HG03342 (cell line): ENCODE data around the gene HOXA6.

ENCODE experiments used
- ATAC-seq: cut with Tn5 transposase; IDR thresholded peaks from one replicate; pipeline ENCODE4 v1.9.1; 2021; ENCODE audit warnings: mild to moderate bottlenecking, moderate library complexity; ENCODE audit not compliant: unreplicated experiment

Gene HOXA6

DNA sequence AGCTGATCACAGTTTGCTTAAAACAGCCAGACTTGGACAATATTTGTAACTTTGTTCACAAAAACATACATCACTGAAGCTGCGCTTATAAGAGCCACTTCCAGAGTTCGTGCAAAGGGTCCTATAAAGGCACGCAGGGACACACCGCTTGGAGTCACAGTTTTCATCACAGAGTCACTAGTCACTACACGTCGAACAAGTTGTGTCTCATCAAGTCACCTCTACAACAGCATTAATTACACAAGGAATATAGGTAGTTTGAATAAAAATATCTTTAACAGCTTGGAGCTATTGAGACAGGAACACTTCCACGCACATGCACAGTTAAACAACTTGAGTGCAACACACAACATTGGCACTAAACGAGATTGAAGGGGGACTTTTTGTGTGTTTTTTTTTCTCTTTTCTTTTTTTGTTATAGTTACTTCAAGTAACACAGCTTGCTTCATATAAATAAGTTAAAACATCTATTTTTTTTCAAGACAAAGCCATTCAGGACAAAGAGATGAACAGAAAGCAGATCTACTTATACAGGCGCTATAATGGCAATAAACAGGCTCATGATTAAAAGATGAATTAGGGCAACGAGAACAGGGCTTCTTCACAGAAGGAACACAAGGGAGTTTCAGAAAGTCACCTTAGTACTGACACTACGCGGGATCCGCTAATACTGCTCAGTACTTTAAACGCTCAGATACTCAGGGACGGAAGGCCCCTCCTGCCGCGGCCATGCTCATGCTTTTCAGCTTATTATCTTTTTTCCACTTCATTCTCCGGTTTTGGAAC lies 6.2 kb downstream of the HOXA6 start:
- no peak for ATAC-seq

DNA sequence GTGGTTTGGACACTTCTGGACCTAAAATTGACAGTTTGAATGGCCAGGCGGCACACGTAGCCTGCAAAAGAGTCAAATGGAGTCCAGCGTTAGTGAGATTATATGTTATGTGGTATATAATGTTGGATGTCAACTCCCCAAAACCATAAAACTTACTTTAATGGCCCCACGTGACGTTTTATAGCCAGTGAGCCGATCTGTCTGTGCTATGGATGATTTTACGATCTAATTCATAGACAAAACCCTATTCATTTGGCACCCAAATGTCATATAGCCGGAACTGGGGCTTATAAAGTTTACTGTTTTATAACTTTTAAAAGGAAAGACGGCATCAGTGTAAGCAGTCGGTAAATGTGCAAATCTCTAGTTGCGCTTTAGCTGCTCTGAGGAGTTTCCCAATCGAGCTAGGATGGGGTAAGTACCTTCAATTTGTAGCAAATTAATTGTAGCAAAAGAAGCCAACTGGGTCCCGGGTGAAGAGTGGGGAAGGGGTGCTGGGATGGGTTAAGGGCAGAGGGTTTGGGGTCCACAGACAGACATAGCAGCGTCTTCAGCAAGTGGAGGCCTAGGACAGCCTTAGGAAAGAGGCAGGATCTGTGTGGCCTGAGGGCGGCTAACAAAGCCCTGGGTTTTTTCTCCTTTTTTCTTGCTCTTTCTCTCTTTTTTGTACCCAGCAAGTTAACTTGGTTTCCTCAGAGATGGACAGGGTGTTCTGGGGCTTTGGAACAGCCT lies 7.3 kb downstream of the HOXA6 start:
- no peak for ATAC-seq

DNA sequence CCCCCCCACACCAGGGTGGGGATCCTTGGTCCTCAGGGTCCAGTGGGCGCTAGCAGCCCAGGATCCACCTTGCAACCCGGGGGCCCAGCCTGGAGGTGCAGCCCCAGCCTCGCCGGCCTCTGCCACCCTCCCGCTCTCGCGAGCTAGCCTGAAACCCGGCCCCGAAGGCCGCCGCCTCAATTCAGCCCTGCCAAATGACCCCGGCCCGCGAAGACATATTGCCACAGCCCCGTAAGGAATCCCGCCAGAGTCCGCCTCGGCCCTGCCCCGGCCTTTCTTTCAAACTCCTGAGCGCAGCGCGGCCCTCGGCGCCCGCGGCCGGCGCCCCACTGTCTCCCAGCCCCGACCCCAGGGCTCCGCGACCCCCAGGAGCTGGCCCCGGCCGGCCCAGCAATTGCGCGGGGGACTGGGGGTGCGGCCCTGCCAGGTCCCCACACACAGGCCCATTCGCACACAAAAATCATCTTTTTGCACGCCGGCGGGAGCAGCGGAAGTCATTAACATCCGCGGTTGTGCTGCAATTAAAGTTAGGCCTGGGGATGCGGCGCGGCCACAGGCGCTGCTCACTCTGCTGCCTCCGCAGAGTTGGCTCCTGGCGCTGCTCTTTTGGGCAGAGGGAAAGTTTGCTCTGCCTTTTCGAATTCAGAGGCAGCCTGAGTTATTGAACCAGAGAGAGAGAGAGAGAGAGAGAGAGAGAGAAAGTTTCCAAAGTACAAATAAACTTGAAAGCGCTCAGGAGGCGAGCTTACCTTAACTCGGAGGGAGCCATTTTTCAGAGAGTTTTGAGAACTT lies 8.0 kb downstream of the HOXA6 start:
- no peak for ATAC-seq

DNA sequence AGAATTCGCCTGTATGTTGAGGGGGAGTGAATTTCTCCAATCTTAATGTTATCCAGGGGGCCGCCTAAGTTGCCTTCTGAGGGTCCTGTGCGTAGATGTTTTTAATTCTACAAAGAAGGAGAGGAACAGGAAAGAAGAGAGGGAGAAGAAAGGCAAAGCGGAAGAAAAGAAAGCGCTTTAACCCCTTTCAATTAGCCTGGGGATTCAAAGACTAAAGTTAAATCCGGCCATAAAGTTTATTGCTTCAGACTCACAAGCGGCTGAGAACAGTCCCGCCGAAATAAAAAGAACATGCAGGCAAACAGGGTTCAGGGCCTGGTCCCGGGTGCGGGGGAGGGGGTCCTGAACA lies 8.6 kb downstream of the HOXA6 start:
- ATAC-seq: no peak

DNA sequence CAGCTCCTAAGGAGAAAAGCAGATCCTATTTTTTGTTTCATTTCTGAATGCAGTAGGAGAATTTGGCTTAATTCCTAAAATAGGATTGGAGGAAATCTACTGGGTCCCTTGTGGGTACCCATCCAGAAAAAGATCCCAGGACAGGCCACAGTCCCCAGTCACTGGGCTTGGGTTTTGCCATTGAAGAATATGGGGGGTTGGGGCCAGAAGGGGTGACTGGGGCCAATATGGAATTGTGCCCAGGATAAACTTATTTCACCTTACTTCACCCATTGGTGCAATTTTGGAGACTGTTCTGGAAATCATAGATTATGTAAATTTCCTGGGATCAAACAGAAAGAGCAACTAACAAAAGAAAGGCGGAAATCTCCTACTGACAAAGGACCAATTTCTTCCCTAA lies 9.1 kb downstream of the HOXA6 start:
- no peak for ATAC-seq

DNA sequence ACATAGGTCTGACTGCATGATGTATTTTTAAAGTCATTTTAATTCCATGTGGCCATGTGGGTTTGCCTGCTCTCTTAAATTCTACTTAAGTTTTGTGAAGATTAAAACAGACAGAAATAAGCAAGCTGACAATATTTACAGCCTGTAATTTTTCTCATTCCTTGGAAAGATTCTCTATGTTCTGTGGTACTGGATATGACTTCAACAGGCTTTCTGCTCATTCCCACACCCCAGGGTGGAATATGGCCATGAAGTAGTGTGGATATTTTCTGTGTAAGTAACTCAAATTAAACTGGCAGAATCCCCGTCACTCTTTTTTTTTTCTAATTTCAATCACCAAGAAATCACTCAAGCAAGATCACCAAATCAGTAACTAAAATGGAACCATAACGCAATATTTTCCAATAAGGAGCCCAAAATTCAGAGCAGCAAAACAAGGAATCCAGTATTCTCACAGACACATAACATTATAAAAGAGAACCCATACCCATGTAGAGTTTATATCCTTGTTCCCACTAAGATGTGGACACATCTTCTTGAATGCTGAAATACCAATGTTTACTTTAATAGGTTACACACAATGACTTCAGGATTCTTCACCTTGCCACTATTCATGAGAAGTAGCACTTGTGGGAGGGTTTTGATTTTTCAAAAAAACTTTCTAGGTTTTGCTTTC lies 9.8 kb downstream of the HOXA6 start:
- no peak for ATAC-seq

DNA sequence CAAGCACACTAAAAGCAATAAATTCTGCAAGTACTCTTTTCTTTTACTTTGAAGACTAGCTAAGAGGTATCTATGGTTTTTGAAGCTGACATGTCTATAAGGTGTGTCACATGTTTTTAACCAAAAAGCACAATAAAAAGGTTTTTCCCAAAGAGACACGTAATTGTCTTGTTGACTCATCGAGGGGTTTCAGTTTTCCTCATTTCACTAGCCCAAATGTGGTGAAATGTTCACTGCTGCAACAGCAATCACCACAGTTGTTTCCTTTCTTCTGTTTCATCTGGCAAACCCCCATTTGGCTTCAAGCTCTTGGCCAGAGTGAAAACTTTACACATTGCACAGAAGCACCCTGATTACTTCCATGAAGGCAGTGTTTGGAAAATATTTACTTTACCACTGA lies 13.2 kb downstream of the HOXA6 start:
- no peak for ATAC-seq

DNA sequence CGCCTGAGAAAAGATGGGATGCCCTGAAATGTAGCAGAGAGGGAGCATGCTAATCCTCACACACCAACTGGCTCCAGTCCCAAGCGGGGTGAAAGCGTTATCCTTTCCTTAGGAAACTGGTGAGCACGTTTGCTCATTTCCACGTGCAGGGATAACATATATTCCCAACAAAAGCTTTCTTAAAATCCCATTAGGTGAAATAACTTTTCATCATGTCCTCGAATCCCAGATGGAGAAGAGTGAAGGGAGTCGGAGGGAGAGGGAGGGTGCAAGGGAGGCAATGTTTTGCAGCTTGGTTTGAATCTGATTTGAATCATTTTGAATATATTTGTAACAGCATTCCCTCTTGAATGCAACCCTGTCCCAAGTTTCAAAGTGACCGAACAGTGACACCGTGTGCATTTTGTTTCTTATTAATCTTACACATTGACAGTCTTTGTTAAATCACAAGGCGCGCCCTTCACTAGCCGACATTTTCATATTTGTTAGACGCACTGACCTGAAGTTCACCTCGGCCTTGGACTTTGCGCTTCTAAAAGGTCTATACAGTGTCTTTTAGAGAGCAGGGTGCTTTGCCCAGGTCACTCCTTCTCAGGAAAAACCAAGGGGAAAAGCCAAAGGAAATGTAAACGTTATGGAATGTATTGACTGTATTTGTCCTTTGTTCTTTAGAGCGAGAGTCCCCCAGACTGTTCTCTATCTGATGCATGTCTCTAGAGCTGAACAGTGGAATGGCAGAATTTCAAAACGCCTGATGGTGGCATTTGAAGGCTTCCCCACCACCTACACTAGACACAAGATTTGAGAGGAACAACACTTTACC lies 14.0 kb downstream of the HOXA6 start:
- ATAC-seq: no peak

DNA sequence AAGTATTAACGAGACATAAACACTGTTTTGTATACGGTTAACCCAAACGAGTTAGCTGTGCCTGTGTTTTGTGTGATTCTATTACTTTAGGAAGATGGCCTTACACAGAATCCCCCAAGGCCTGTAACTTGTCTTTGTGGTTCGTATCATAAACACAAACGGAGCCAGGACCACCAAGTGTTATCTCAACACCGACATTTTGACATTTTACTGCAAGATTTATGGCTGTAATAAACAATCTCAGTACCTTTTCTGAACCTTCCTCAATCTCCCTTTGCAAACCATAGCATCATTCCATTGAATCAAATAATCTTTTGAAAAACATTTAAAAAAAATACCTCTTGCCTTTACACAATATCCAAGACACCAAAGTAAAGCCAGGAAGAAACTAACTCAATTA lies 14.6 kb downstream of the HOXA6 start:
- ATAC-seq: no peak

DNA sequence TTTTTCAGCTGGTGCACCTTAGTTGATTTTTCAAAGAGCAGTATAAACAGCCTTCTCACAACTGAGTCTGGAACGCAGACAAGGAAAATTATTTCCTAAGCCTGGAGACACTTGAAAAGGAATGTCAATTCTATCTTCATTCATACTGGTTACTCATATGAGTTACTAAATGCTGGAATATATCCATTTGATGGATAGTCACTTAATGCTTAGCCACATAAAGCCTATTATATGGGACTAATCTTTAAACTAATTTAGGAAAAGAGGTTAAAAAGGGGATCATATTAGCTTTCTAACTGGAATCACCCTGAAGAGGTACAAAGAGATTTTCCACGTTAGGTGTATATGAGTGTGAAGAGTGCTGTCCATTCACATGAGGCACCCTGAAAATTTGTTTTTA lies 15.4 kb downstream of the HOXA6 start:
- ATAC-seq: no peak

DNA sequence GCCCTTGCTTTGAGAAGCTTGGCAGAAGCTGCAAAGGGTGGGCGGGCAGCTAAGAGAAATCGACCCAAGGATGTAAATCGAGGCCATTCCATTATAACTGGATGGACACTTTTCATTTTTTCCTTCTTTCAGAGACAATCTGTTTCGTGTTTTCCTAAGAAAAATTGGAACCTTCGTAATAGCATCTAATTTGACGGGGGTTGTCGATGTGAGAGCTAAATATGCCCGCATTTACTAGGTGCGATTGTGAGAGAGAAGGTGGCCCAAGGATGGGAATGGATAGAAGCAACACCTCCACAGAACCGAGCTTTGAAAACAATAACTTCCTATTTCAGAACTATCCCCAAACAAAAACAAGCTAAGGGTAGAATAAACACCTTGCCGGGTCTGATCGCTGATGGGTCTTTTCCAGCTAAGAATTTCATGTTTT lies 16.2 kb downstream of the HOXA6 start:
- ATAC-seq: no peak

DNA sequence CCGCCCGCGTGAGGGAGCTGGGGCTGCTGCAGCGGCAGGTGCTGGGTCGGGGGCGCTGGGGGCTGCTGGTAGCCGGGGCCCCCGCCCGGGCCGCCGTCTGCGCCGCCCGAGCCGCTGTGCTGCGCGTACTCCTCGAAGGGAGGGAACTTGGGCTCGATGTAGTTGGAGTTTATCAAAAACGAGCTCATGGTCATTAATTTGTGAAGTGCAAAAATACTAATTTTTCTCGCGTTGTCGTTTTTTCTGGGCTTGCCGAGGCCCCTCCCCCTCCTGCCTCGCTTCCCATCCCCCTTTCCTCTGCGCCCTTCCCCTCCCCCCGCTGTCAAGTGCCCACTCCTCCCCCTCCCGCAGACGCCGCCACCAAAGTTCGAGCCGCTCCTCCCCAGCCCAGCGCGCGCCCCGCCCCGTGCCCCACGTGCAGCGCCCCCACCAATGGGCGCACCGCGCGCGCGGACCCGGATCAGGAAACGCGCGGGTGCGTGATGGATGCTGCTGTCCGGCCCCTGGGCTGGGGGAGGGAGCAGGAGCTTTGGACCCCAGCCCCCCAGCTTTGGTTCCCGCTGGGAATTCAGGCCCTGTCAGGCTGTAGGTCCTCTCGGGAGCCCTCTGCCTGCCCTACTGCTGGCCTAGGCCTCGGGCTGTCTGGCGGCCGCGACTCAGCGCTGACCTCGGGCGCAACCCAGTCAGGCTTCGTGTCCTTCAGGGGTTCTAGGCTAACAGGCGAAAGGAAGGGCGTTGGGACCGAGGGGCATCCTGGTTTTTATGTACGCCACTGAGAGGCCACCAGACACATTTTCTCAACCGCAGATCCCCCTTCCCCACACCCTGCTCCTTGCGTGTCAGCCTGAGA lies 16.8 kb downstream of the HOXA6 start, which contains the start of gene HOXA4:
HOXA4 (minus strand) TSS at position 218 of the 850 bp plus-strand sequence; CDS start at position 194, 24 bp downstream.
- ATAC-seq: peak; percentile 84

DNA sequence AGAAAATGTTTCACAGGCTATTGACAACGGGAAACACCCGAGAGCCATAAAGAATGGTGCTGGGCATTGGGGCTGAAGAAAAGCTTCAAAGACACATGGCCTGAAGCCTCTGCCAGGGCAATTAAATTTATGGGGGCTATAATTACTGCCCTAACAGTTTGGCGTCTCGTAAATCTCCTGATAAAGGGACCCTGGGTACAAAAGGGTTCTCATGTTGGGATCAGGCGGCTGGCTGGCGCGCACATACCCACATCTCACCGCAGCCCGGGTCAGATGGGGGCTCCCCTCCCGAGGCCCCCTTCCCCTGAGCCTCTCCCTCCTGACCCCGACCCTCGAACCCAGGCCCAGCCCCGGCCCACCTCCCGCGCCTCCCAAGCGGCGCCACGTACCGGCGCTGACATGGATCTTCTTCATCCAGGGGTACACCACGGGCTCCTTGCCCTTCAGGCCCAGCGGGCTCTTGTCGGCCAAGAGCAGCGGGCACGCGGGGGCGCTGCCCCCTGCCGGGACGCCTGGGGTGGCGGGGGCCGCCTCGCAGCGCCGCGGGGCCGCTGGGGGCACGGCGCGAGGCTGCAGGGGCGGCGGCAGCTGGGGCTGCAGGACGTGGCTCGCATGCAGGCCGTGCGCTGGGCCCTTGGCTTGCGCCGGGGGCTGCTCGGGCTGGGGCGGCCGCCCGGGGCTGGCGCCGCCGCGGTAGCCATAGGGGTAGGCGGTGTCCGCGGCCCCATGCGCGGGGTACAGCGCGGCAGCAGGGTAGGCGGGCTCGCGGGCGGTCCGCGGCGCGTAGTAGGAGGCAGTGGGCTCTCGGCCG lies 17.6 kb downstream of the HOXA6 start:
- ATAC-seq: no peak

DNA sequence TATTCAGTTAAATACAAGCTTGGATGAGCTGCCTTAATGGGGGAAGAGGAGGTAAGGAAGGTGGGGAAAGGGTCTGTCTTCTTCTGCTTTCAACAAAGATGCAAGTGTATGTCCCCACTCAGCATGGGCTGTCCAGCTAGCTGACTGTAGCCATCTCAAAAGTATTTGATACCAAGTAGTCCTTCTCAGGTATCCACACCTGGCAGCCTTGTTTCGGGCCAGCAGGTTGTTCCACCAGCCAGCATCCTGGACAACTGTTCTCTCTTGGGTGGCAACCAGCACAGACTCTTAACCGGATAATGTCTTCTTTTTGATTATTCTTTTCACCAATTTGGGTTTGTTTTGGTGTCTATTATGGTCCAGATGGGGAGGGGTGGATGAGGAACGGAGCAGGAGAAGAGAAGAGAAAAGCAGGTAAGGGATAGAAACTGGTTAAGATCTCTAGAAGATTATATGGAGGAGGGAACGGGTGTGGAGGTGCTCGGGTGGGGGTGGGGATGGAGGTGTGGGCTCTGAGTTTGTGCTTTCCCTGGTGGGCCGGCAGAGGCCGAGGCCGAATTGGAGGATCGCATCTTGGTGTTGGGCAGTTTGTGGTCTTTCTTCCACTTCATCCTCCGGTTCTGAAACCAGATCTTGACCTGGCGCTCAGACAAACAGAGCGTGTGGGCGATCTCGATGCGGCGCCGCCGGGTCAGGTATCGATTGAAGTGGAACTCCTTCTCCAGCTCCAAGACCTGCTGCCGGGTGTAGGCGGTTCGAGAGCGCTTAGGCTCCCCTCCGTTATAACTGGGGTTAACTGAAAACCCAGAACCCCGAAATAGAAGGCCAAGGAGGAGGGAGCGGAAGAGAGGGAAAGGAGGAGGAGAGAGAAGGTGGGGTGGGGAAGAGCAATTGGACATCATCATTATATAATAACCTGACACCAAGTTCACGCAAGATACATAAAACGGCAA lies 18.5 kb downstream of the HOXA6 start:
- no peak for ATAC-seq

DNA sequence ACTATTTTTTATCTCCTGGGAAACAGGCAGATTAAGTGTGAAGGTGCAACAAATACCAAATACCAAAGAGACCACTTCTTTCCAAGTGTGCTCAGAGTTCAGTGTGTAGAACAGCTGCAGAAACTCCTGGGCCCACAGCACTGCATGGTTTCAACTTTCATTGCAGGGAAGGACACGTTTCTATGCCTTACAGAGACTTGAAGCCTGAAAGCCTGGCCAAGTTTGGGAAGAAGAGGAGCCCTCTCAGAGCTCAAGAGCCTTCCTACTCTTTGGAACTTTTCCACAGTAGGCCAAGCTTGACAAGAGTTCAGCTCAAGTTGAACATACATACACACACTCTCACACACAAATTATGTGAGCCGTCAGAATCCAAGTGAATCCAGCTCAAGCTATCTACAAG lies 19.5 kb downstream of the HOXA6 start:
- ATAC-seq: no peak

DNA sequence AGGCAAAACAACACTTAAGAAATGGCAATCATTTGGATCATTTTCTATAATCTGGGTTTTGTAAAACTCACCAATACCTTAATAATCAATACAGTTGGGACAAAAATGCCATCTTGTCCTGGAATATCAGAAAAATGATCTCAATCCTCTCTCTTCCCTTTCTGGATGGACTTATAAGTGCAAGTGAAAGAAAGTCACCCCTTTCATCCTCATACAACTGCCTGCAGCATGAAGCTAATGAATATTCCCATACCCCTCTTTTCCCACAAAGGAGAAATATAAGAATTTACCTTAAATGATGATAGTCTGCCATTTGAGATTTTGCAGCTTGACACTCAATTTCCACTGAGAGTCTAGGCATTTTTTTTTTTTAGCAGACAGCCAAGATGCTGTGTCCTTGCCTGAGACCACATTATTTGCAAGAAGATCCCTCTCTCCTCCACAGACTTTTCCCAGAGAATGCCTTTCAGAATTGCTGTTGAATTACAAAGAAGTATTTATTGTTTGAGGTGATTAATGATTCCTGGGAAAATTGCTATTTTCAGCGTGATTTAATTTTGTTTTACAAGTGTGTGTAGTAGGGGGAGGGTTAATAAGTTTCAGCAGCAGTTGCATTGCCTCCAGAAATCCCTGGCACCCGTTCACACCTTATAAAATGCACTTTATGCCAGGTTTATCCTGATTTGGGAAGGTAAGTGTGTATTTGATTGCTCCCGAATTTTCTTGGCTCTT lies 20.8 kb downstream of the HOXA6 start:
- ATAC-seq: no peak

DNA sequence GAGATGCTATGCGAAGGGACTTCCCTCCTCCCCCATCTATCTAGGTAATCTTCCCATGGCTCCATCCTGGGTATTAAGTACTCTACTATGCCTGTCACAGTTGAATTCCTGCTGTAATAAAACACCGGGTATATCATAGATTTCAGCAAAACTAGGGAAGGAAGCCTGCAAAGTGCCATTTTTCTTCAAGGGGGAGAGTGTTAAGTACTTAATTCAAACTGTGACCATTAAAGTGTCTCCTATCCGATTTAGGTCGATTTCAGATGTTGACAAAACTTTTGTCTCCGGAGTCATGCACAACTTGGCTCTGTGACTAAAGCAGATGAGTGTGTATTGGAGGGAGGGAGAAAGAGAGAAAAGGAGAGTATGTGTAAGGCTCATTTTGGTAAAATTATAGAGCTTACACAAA lies 21.6 kb downstream of the HOXA6 start:
- no peak for ATAC-seq
